SK-N-SH treated with all-trans-retinoic acid at 6 μM for 48 hours (cell line): ENCODE data around the gene AXIN2.

Experiments
- RARB ChIP-seq: fragments of 250-450 bp; sonication (Bioruptor Pico); IDR thresholded peaks from 2 replicates; pipeline ENCODE4 v1.8.0; 2021; ENCODE audit warnings: mild to moderate bottlenecking, moderate library complexity
- ZFP3 ChIP-seq: fragments of 250-450 bp; sonication (Bioruptor Pico); IDR thresholded peaks from 2 replicates; pipeline ENCODE4 v1.5.0; 2020; ENCODE audit warnings: mild to moderate bottlenecking, moderate library complexity

DNA sequence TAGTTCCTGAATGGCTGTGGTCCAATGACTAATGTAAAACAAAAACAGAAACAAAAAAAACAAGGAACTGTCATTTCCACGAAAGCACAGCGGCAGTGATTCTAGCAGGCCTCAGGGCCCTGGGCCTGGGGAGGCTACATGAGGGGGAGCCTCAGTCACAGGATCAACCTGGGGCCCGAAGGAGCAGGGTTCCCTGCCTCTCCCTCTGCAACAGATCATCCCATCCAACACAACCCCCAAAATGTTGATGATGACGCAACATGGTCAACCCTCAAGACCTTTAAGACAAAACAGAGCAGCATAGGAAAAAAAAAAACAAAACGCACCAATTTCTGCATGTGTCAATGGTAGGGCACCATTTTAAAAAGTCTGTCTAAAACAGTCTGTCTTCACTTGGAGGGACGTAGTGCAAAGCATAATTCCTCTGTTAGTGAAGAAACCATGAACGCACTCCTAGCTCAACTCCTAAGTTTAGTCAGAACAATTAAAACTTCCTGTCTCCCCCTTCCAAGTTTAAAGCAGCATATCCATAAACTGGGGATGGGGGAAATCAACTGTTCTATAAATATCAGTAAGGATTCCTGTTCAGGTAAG is 32.3 kb downstream of the AXIN2 start:
- no peak for TF ChIP-seq RARB
- no peak for TF ChIP-seq ZFP3 (CRISPR knock-in tag)
